Measurements from ENCODE around the gene COQ3.

COQ3 gene

GRCh38 chr6:99393698-99394531 is at the start of gene COQ3:
Gene COQ3, minus strand, starts transcription at chr6:99394195. Its CDS starts 16 bp downstream, at chr6:99394179.
- H3K27me3 ChIP-seq (ENCODE audit: low read depth) = no peaks in the 10 kb centered on the region
- H3K4me1 ChIP-seq = no peaks in the 10 kb centered on the region; the same call in 1 of the 2 replicates
- no peaks in the 10 kb centered on the region for H3K9me3 ChIP-seq
- peaks cover 8% of the 10 kb centered on the region for H3K36me3 ChIP-seq (replicated peaks)
- peak within 1 kb of the TSS; percentile 66 for H3K4me3 ChIP-seq
- DNase-seq (ENCODE audit: low spot score in 2 of 2) = peak; percentile 81 to 92
- in situ Hi-C loops (cut with MboI; ENCODE audit: low sequenced_read_pairs) = no loop called here

- H3K27me3 ChIP-seq (ENCODE audit: low read depth) = no peaks in the 10 kb centered on the region
- no peak for DNase-seq (ENCODE audit: low spot score in 2 of 2)
- 0 out of 2 replicates have a peak, but pooled peaks cover 2% of the 10 kb centered on the region for H3K36me3 ChIP-seq (replicated peaks)
- peaks cover 3% of the 10 kb centered on the region for H3K4me1 ChIP-seq
- in situ Hi-C loops (cut with MboI; ENCODE audit: low sequenced_read_pairs) = no loop called here
- no peak overlapping the region for H3K4me3 ChIP-seq
- H3K9me3 ChIP-seq = no peaks in the 10 kb centered on the region
These were observed 40.9 kb upstream of the COQ3 start for GRCh38 chr6:99434702-99435530.

GRCh38 chr6:99432877-99433276 is 38.9 kb upstream of the COQ3 start:
- DNase-seq (ENCODE audit: low spot score in 2 of 2) = no peak
- H3K36me3 ChIP-seq (replicated peaks) = 0 out of 2 replicates have a peak, but pooled peaks cover 2% of the 10 kb centered on the region
- H3K27me3 ChIP-seq (ENCODE audit: low read depth) = no peaks in the 10 kb centered on the region
- H3K4me1 ChIP-seq = peaks cover 12% of the 10 kb centered on the region
- in situ Hi-C loops (cut with MboI; ENCODE audit: low sequenced_read_pairs) = no loop called here
- H3K4me3 ChIP-seq = no peak overlapping the region
- no peaks in the 10 kb centered on the region for H3K9me3 ChIP-seq

GRCh38 chr6:99431901-99432300 is 37.9 kb upstream of the COQ3 start:
- Histone ChIP-seq H3K36me3 (replicated peaks) (0 out of 2 replicates have a peak, but pooled peaks cover 2% of the 10 kb centered on the region), H3K27me3 (ENCODE audit: low read depth) (no peaks in the 10 kb centered on the region), H3K9me3 (no peaks in the 10 kb centered on the region), H3K4me1 (peaks cover 21% of the 10 kb centered on the region), H3K4me3 (no peak overlapping the region)
- in situ Hi-C loops (cut with MboI; ENCODE audit: low sequenced_read_pairs) = no loop called here
- DNase-seq (ENCODE audit: low spot score in 2 of 2) = no peak

- H3K27me3 ChIP-seq (ENCODE audit: low read depth) = no peaks in the 10 kb centered on the region
- H3K36me3 ChIP-seq (replicated peaks) = peaks cover 10% of the 10 kb centered on the region
- in situ Hi-C loops (cut with MboI; ENCODE audit: low sequenced_read_pairs) = no loop called here
- H3K9me3 ChIP-seq = no peaks in the 10 kb centered on the region
- no peak for DNase-seq (ENCODE audit: low spot score in 2 of 2)
- H3K4me1 ChIP-seq = peaks cover 44% of the 10 kb centered on the region
- H3K4me3 ChIP-seq = no peak overlapping the region
These were observed 34.0 kb upstream of the COQ3 start for GRCh38 chr6:99427988-99428387.

- DNase-seq (ENCODE audit: low spot score in 2 of 2) = no peak
- H3K4me1 ChIP-seq = peaks cover 46% of the 10 kb centered on the region
- no peaks in the 10 kb centered on the region for H3K27me3 ChIP-seq (ENCODE audit: low read depth)
- in situ Hi-C loops (cut with MboI; ENCODE audit: low sequenced_read_pairs) = no loop called here
- H3K4me3 ChIP-seq = peak overlapping the region; percentile 74
- H3K36me3 ChIP-seq (replicated peaks) = peaks cover 13% of the 10 kb centered on the region
- no peaks in the 10 kb centered on the region for H3K9me3 ChIP-seq
These were observed 32.4 kb upstream of the COQ3 start for GRCh38 chr6:99426451-99426757.

GRCh38 chr6:99425647-99426450 is 31.9 kb upstream of the COQ3 start:
- DNase-seq (ENCODE audit: low spot score in 2 of 2) = peak; percentile 94
- in situ Hi-C loops (cut with MboI; ENCODE audit: low sequenced_read_pairs) = no loop called here
- Histone ChIP-seq H3K4me1 (peaks cover 46% of the 10 kb centered on the region), H3K4me3 (peak overlapping the region; percentile 74), H3K27me3 (ENCODE audit: low read depth) (no peaks in the 10 kb centered on the region), H3K36me3 (replicated peaks) (peaks cover 11% of the 10 kb centered on the region), H3K9me3 (no peaks in the 10 kb centered on the region)

- Histone ChIP-seq H3K27me3 (ENCODE audit: low read depth) (no peaks in the 10 kb centered on the region), H3K4me3 (peak within 1 kb of the TSS; percentile 74), H3K4me1 (peaks cover 44% of the 10 kb centered on the region), H3K9me3 (no peaks in the 10 kb centered on the region), H3K36me3 (replicated peaks) (peaks cover 11% of the 10 kb centered on the region)
- peak; percentile 94 to 97 for DNase-seq (ENCODE audit: low spot score in 2 of 2)
- in situ Hi-C loops (cut with MboI; ENCODE audit: low sequenced_read_pairs) = no loop called here
These were observed 31.0 kb upstream of the COQ3 start, which contains the start of gene PNISR for GRCh38 chr6:99424761-99425646. Gene PNISR, minus strand, starts transcription at chr6:99425308. Its CDS starts 10,649 bp downstream, at chr6:99414659.

- Histone ChIP-seq H3K9me3 (no peaks in the 10 kb centered on the region), H3K27me3 (ENCODE audit: low read depth) (no peaks in the 10 kb centered on the region), H3K36me3 (replicated peaks) (peaks cover 11% of the 10 kb centered on the region), H3K4me3 (peak overlapping the region; percentile 74), H3K4me1 (peaks cover 40% of the 10 kb centered on the region)
- no peak for DNase-seq (ENCODE audit: low spot score in 2 of 2)
- in situ Hi-C loops (cut with MboI; ENCODE audit: low sequenced_read_pairs) = no loop called here
These were observed 30.0 kb upstream of the COQ3 start for GRCh38 chr6:99424022-99424421.

GRCh38 chr6:99422912-99423311 is 28.9 kb upstream of the COQ3 start:
- no peak overlapping the region for H3K4me3 ChIP-seq
- H3K4me1 ChIP-seq = peaks cover 35% of the 10 kb centered on the region
- in situ Hi-C loops (cut with MboI; ENCODE audit: low sequenced_read_pairs) = no loop called here
- no peak for DNase-seq (ENCODE audit: low spot score in 2 of 2)
- no peaks in the 10 kb centered on the region for H3K9me3 ChIP-seq
- peaks cover 11% of the 10 kb centered on the region for H3K36me3 ChIP-seq (replicated peaks)
- H3K27me3 ChIP-seq (ENCODE audit: low read depth) = no peaks in the 10 kb centered on the region

GRCh38 chr6:99416892-99417767 is 23.1 kb upstream of the COQ3 start:
- Histone ChIP-seq H3K9me3 (no peaks in the 10 kb centered on the region), H3K36me3 (replicated peaks) (peaks cover 21% of the 10 kb centered on the region), H3K27me3 (ENCODE audit: low read depth) (no peaks in the 10 kb centered on the region), H3K4me3 (no peak overlapping the region), H3K4me1 (peaks cover 24% of the 10 kb centered on the region)
- DNase-seq (ENCODE audit: low spot score in 2 of 2) = no peak
- in situ Hi-C loops (cut with MboI; ENCODE audit: low sequenced_read_pairs) = no loop called here

GRCh38 chr6:99416226-99416625 is 22.2 kb upstream of the COQ3 start:
- DNase-seq (ENCODE audit: low spot score in 2 of 2) = no peak
- Histone ChIP-seq H3K27me3 (ENCODE audit: low read depth) (no peaks in the 10 kb centered on the region), H3K4me1 (peaks cover 24% of the 10 kb centered on the region), H3K36me3 (replicated peaks) (peaks cover 20% of the 10 kb centered on the region), H3K9me3 (no peaks in the 10 kb centered on the region), H3K4me3 (no peak overlapping the region)
- in situ Hi-C loops (cut with MboI; ENCODE audit: low sequenced_read_pairs) = no loop called here
